ENCODE data around the gene ST6GALNAC4.

ST6GALNAC4 gene

GRCh38 chr9:127947841-127948710 lies 31.2 kb upstream of the ST6GALNAC4 start:
- no peak for DNase-seq (ENCODE audit: extremely low spot score)
- TF ChIP-seq CTCF (IDR thresholded peaks at IDR 0.05; ENCODE audit: control extremely low read depth, extremely low read depth, low read depth, missing control alignments) = no peak
- ChIA-PET CTCF (interaction anchor here (1.2 to 25.1 kb wide), 3 partner anchors 14 to 170 kb away, joined by 4 to 615 read pairs (median 263); no protein-coding TSS in a partner anchor), POLR2A (no interaction called here)

GRCh38 chr9:127946728-127947127 lies 29.9 kb upstream of the ST6GALNAC4 start:
- CTCF ChIA-PET = interaction anchor here (0.7 to 25.1 kb wide), 4 partner anchors 15 to 171 kb away, joined by 3 to 615 read pairs (median 134); partner anchors contain the start of gene EEIG1
- TF ChIP-seq CTCF (IDR thresholded peaks at IDR 0.05; ENCODE audit: control extremely low read depth, extremely low read depth, low read depth, missing control alignments) = no peak
- DNase-seq (ENCODE audit: extremely low spot score) = no peak
- POLR2A ChIA-PET = no interaction called here

GRCh38 chr9:127945942-127946341 lies 29.1 kb upstream of the ST6GALNAC4 start:
- POLR2A ChIA-PET = no interaction called here
- no peak for DNase-seq (ENCODE audit: extremely low spot score)
- no peak for TF ChIP-seq CTCF (IDR thresholded peaks at IDR 0.05; ENCODE audit: control extremely low read depth, extremely low read depth, low read depth, missing control alignments)
- CTCF ChIA-PET = interaction anchor here (0.7 to 25.1 kb wide), 5 partner anchors 14 to 93 kb away, joined by 3 to 615 read pairs (median 48); partner anchors contain the start of genes EEIG1 and PIP5KL1

- ChIA-PET CTCF (interaction anchor here (1.5 to 25.1 kb wide), 4 partner anchors 13 to 93 kb away, joined by 5 to 615 read pairs (median 156); partner anchors contain the start of gene PIP5KL1), POLR2A (no interaction called here)
- DNase-seq (ENCODE audit: extremely low spot score) = no peak
- TF ChIP-seq CTCF (IDR thresholded peaks at IDR 0.05; ENCODE audit: control extremely low read depth, extremely low read depth, low read depth, missing control alignments) = no peak
These were observed 28.5 kb upstream of the ST6GALNAC4 start for GRCh38 chr9:127945338-127945737.

GRCh38 chr9:127944586-127945218 lies 27.9 kb upstream of the ST6GALNAC4 start:
- CTCF ChIA-PET = interaction anchor here (0.9 to 25.1 kb wide), 18 partner anchors 13 to 173 kb away, joined by 3 to 615 read pairs (median 7); partner anchors contain the start of genes EEIG1, NAIF1, PIP5KL1 and SLC25A25
- TF ChIP-seq CTCF (IDR thresholded peaks at IDR 0.05; ENCODE audit: control extremely low read depth, extremely low read depth, low read depth, missing control alignments) = no peak
- POLR2A ChIA-PET = no interaction called here
- no peak for DNase-seq (ENCODE audit: extremely low spot score)

- ChIA-PET CTCF (interaction anchor here (0.6 to 25.1 kb wide), 36 partner anchors 12 to 209 kb away, joined by 3 to 615 read pairs (median 5); partner anchors contain the start of genes EEIG1, NAIF1, PIP5KL1 and SLC25A25), POLR2A (interaction anchor here (0.5 to 0.6 kb wide), 2 partner anchors 135 to 216 kb away, joined by 3 read pairs; partner anchors contain the start of gene BBLN)
- TF ChIP-seq CTCF (IDR thresholded peaks at IDR 0.05; ENCODE audit: control extremely low read depth, extremely low read depth, low read depth, missing control alignments) = peak; percentile 90
- peak; percentile 86 for DNase-seq (ENCODE audit: extremely low spot score)
These were observed 26.9 kb upstream of the ST6GALNAC4 start for GRCh38 chr9:127943731-127944144.

All from GM10248 (cell line).